OCI-LY3 (cell line): ENCODE data around the gene TTC7B.

ENCODE experiments used
- EZH2phosphoT487 ChIP-seq: fragments of 200-600 bp; shearing (Covaris generic); IDR thresholded peaks from 2 replicates; pipeline ENCODE4 v1.6.1; 2018; ENCODE audit warnings: antibody characterized with exemption, mixed run types, low read depth
- TF ChIP-seq, protein P1 (sequence below): fragments of 200-600, 300-600 bp; sonication (generic); IDR thresholded peaks from 2 replicates; pipeline ENCODE4 v1.5.1; 2014; ENCODE audit warnings: antibody characterized with exemption, low read length, low read depth

DNA sequence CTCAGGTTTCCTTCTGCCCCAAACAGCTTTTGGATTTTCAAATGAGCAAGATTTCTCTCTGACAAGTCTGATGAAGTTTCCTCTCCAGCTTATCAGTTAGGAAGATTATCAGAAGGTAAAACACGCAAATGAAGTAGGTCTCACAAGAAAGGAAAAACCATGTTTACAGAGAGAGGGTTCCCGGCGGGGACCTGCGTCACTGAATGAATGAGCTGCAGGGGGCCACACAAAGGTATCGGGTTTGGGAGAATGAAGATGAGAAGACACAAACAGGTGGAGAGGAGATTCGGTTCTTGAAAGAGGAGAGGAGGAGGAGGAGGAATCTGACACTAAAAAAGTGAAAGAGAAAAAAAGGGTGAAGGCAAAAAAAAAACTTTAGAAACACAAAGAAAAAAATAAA is 210.8 kb downstream of the TTC7B start:
- TF ChIP-seq, protein P1, sequence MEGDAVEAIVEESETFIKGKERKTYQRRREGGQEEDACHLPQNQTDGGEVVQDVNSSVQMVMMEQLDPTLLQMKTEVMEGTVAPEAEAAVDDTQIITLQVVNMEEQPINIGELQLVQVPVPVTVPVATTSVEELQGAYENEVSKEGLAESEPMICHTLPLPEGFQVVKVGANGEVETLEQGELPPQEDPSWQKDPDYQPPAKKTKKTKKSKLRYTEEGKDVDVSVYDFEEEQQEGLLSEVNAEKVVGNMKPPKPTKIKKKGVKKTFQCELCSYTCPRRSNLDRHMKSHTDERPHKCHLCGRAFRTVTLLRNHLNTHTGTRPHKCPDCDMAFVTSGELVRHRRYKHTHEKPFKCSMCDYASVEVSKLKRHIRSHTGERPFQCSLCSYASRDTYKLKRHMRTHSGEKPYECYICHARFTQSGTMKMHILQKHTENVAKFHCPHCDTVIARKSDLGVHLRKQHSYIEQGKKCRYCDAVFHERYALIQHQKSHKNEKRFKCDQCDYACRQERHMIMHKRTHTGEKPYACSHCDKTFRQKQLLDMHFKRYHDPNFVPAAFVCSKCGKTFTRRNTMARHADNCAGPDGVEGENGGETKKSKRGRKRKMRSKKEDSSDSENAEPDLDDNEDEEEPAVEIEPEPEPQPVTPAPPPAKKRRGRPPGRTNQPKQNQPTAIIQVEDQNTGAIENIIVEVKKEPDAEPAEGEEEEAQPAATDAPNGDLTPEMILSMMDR, result no peak
- no peak for TF ChIP-seq EZH2phosphoT487
